Measurements from ENCODE around the gene EFNB2.

- TF ChIP-seq MXI1 (IDR thresholded peaks at IDR 0.05; ENCODE audit: low read depth, low read length) = no peak
- TF ChIP-seq ARNT (IDR thresholded peaks at IDR 0.05) = no peak
- TF ChIP-seq E2F5 (CRISPR knock-in tag; IDR thresholded peaks at IDR 0.05) = no peak
- no peak for TF ChIP-seq ZNF830 (CRISPR knock-in tag; IDR thresholded peaks at IDR 0.05)
- TF ChIP-seq NCOR1 (IDR thresholded peaks at IDR 0.05) = no peak
- no peak for TF ChIP-seq THAP12 (CRISPR knock-in tag; IDR thresholded peaks at IDR 0.05)
- peak; percentile 75 to 82 (median 76) for TF ChIP-seq CTCF (IDR thresholded peaks at IDR 0.05 in 2 of 3, conservative IDR thresholded peaks at IDR 0.05 in 1 of 3; ENCODE audit: insufficient read depth in 2 of 3, low read depth in 1 of 3, low read length in 3 of 3)
Observed at GRCh38 chr13:106536244-106537034, 977 bp upstream of the EFNB2 start.

All from K562 (cell line).